Epithelial cell of proximal tubule (primary cell): ENCODE results near the gene SAMD14. TPM values are rescaled to one million over a fixed set of nuclear protein-coding genes. Genes with fewer than 3 reads are reported as not detected.

Experiments
- DNase-seq: peaks from one replicate; pipeline ENCODE4 v3.0.0-alpha.2; 2011; ENCODE audit warnings: low read depth
- H3K4me3 ChIP-seq: 2 replicates; pipeline ENCODE4 v1.5.1; 2011; ENCODE audit warnings: low read depth, mild to moderate bottlenecking, low read length
- total RNA-seq: library from RNA; depleted of rRNA; stranded (reverse); fragments of >200 nt; gene quantifications from 2 replicates; pipeline ENCODE4 v1.2.3, GENCODE V29; 2015
- TF ChIP-seq, protein P1 (sequence below): conservative IDR thresholded peaks from 2 replicates; pipeline ENCODE4 v1.5.1; 2012; ENCODE audit warnings: low read depth, mild to moderate bottlenecking, low read length

SAMD14 gene
- total RNA-seq, 1 donor from 2014 or later: 11.5 TPM

DNA sequence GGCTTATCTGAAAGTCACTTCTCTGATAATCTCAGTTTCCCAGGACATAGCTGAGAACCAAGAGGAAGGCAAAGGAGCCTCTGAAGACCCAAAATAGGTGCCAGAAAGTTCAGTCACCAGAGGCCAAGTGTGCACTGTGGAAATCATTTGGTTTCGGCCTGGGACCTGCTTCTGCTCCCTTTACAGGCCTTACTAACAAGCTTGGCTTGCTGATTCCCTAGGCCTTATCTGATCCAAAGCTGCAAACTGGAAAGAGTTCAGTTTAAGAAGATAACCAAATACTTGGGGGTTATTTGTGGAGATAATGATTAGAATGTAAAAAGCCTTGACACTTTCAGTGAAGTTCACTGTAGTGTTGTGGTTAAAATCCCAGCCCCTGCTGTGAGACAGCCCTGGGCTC lies 57.0 kb downstream of the SAMD14 start:
- H3K4me3 ChIP-seq: no peak overlapping the region
- no peak for DNase-seq
- TF ChIP-seq, protein P1, sequence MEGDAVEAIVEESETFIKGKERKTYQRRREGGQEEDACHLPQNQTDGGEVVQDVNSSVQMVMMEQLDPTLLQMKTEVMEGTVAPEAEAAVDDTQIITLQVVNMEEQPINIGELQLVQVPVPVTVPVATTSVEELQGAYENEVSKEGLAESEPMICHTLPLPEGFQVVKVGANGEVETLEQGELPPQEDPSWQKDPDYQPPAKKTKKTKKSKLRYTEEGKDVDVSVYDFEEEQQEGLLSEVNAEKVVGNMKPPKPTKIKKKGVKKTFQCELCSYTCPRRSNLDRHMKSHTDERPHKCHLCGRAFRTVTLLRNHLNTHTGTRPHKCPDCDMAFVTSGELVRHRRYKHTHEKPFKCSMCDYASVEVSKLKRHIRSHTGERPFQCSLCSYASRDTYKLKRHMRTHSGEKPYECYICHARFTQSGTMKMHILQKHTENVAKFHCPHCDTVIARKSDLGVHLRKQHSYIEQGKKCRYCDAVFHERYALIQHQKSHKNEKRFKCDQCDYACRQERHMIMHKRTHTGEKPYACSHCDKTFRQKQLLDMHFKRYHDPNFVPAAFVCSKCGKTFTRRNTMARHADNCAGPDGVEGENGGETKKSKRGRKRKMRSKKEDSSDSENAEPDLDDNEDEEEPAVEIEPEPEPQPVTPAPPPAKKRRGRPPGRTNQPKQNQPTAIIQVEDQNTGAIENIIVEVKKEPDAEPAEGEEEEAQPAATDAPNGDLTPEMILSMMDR: no peak

DNA sequence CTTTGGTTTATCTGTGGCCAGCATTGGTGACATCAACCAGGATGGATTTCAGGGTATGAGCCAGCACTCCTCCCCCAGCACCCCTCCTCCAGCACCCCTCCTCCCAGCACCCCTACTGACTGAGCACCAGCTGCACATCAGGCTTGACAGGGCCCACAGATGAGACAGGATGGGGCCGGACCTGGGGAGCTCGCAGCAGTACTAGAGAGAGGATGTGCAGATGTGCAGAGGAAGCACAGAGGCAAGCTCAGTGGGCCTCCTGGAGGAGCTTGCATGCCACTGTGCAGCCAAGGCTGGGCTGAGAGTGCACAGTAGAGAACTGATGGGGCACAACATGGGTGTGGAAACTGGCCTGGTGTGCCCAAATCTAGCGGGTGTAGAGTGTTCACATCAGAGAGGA lies 57.8 kb downstream of the SAMD14 start:
- no peak overlapping the region for H3K4me3 ChIP-seq
- TF ChIP-seq, protein P1: no peak
- no peak for DNase-seq

DNA sequence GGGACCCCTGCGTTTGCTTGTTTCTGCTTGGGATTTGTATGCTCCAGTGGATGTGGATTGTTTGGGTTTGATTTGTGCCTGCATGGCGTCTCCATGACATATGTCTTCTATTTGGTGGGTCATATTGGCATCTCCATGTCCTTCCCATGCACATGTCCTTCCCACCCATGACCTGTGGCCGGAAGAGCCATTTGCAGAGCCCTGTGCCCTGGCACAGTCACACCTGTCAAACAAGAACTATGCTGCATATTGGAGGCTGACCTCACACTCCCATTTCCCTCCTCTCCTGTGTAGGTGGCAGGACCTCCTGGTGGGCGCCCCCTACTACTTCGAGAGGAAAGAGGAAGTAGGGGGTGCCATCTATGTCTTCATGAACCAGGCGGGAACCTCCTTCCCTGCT lies 58.3 kb downstream of the SAMD14 start:
- DNase-seq: no peak
- TF ChIP-seq, protein P1: no peak
- H3K4me3 ChIP-seq: no peak overlapping the region

DNA sequence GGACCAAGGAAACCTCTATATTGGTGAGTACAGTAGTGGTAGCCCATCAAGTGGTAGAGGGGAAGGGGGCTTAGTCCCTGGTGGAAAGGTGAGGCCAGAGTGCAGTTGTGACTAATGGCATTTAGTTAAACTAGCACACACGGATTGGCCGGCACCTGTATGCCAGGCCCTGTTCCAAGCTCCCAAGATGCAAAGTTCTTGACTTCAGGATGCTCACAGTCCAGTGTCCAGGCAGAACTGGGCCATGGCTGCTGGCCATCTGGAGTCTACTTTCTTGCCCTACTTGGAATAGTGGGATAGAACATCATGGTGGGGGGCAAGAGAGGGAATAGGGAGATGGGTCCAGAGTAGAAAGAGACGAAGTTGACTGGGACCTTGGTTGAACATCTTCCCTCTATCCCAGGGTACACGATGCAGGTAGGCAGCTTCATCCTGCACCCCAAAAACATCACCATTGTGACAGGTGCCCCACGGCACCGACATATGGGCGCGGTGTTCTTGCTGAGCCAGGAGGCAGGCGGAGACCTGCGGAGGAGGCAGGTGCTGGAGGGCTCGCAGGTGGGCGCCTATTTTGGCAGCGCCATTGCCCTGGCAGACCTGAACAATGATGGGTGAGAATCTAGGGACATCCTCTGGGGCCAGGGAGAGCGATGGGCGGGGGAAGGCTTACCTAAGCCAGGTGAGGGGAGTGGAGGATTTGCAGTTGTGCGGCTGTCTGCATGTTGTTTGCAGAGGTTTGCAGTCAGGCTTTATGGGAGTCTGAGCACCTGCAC lies 58.9 kb downstream of the SAMD14 start:
- TF ChIP-seq, protein P1: no peak
- DNase-seq: no peak
- no peak overlapping the region for H3K4me3 ChIP-seq

DNA sequence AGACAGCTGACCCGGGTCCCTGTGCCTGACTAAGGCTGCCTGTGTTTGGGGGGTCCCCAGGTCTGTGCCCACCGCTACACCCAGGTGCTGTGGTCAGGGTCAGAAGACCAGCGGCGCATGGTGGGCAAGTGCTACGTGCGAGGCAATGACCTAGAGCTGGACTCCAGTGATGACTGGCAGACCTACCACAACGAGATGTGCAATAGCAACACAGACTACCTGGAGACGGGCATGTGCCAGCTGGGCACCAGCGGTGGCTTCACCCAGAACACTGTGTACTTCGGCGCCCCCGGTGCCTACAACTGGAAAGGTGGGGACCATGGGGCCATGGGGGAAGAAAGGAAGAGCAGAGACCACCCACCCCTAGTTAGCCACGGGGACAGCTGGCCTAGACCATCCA lies 62.0 kb downstream of the SAMD14 start:
- no peak for DNase-seq
- H3K4me3 ChIP-seq: no peak overlapping the region
- TF ChIP-seq, protein P1: no peak

DNA sequence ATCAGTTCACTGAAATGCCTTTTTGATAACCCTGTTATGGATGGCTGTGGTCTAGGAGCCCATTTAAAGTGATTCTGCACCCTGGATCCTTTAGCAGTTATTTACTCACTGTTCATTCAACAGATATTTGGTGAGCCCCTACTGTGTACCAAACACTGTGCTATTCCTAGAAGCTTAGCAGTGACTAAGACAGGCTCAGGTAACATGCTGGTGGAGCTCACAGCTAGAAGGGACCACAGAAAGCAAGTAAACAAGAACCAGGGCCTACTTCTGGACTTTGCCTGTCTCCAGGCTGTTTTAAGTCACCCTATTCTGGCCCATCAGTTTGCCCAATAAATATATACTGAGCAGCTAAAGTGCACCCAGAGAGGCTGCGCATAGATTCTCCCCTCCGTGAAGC lies 63.0 kb downstream of the SAMD14 start:
- DNase-seq: no peak
- no peak overlapping the region for H3K4me3 ChIP-seq
- TF ChIP-seq, protein P1: no peak

DNA sequence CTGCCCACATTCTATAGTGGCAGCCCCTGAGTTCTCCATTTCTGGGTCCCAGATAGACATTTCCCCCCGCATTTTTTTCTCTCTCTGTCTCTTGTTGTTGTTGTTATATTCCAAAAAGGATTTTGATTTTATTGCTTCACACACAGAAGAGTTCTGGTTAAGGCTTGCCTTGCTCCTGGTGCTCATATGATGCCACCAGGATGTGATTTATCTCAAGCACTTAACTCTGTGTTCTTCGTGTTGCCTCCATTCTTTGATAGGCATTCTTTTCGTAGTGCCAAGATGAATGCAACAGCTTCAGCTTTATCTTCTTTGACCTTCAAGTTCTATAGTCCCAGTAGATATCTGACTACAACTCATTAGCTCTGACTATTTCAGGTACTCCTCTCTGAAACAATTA lies 64.9 kb downstream of the SAMD14 start:
- no peak overlapping the region for H3K4me3 ChIP-seq
- no peak for DNase-seq
- TF ChIP-seq, protein P1: no peak
